ENCODE measurements around the gene ANXA11.

DNA sequence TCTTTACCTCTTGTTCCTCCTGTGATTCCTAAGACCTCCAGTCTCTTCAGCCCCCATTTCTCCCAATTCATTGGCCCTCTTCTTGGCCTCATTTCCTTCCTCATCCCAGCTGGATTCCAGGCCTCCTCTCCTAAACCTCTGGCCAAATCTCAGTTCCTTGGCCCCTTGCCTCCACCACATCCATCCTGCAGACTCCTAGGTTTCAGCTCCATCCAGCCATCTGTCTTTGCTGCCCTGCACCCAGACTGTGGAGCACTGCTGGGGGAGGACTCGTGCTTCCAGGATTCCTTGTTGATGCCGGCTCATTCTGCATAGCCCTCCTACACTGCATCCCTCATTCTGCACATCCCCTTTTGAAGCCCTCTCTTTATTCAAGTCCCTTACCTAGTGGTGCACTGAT, 66.1 kb downstream of the ANXA11 start:
- TF ChIP-seq POLR2AphosphoS5 (IDR thresholded peaks at IDR 0.05; ENCODE audit: low read depth, low read length) (no peak), SP1 (IDR thresholded peaks at IDR 0.05; ENCODE audit: low read depth) (no peak), POLR2A (IDR thresholded peaks at IDR 0.05; ENCODE audit: borderline replicate concordance, extremely low read depth, insufficient read depth, insufficient read length) (no peak), CTCF (IDR thresholded peaks at IDR 0.05 in 2 of 3, conservative IDR thresholded peaks at IDR 0.05 in 1 of 3; ENCODE audit: borderline replicate concordance in 1 of 3, insufficient read depth in 1 of 3, low read depth in 2 of 3, low read length in 2 of 3) (no peak), REST (IDR thresholded peaks at IDR 0.05; ENCODE audit: low read depth) (no peak), EZH2 (IDR thresholded peaks at IDR 0.05) (no peak), ZNF274 (IDR thresholded peaks at IDR 0.05; ENCODE audit: low read depth, low read length) (no peak)

Measured in HCT116 (cell line).